H9 (cell line): Measurements from ENCODE around the gene JUNB. TPM values are rescaled to one million over a fixed set of nuclear protein-coding genes. Genes with fewer than 3 reads are reported as not detected.

Experiments
- DNase-seq: peaks from one replicate; pipeline ENCODE4 v3.0.0-alpha.2; 2017
- H2AFZ ChIP-seq: one replicate; pipeline ENCODE4 v1.6.1; 2013; ENCODE audit warnings: mild to moderate bottlenecking, low read length, control low read depth, moderate library complexity
- H2AK5ac ChIP-seq: 2 replicates; pipeline ENCODE4 v1.6.1; 2013; ENCODE audit warnings: low read length, control low read depth, mixed read lengths; ENCODE audit not compliant: insufficient read length
- H2BK120ac ChIP-seq: one replicate; pipeline ENCODE4 v1.6.1; 2013; ENCODE audit warnings: low read depth, mild to moderate bottlenecking, low read length, control low read depth, inconsistent platforms; ENCODE audit not compliant: poor library complexity, severe bottlenecking
- H2BK12ac ChIP-seq: 2 replicates; pipeline ENCODE4 v1.6.1; 2013; ENCODE audit warnings: low read length, control low read depth, mixed read lengths, low read depth; ENCODE audit not compliant: insufficient read length
- H2BK15ac ChIP-seq: 2 replicates; pipeline ENCODE4 v1.6.1; 2013; ENCODE audit warnings: low read depth, low read length, control low read depth
- H2BK20ac ChIP-seq: one replicate; pipeline ENCODE4 v1.6.1; 2013; ENCODE audit warnings: low read depth, mild to moderate bottlenecking, low read length, control low read depth, inconsistent platforms; ENCODE audit not compliant: poor library complexity, severe bottlenecking
- H2BK5ac ChIP-seq: 2 replicates; pipeline ENCODE4 v1.6.1; 2013; ENCODE audit warnings: low read length, control low read depth, mixed read lengths; ENCODE audit not compliant: insufficient read length
- H3K14ac ChIP-seq: 2 replicates; pipeline ENCODE4 v1.6.1; 2013; ENCODE audit warnings: low read length, control low read depth; ENCODE audit not compliant: insufficient read depth
- H3K18ac ChIP-seq: 2 replicates; pipeline ENCODE4 v1.6.1; 2013; ENCODE audit warnings: low read depth, mild to moderate bottlenecking, mixed read lengths, low read length, control low read depth; ENCODE audit not compliant: insufficient read length
- H3K23ac ChIP-seq: 2 replicates; pipeline ENCODE4 v1.6.1; 2013; ENCODE audit warnings: low read length, control low read depth, mixed read lengths, low read depth; ENCODE audit not compliant: insufficient read length
- H3K23me2 ChIP-seq: 2 replicates; pipeline ENCODE4 v1.6.1; 2013; ENCODE audit warnings: low read depth, mild to moderate bottlenecking, mixed read lengths, low read length, control low read depth; ENCODE audit not compliant: insufficient read length, poor library complexity, severe bottlenecking
- H3K27ac ChIP-seq: 2 replicates; pipeline ENCODE4 v1.5.1; 2013; ENCODE audit warnings: low read length, control low read depth, mixed read lengths, low read depth; ENCODE audit not compliant: insufficient read length
- H3K27me3 ChIP-seq: 2 replicates; pipeline ENCODE4 v1.6.1; 2013; ENCODE audit warnings: low read length, control low read depth, inconsistent platforms; ENCODE audit not compliant: insufficient read depth
- H3K4ac ChIP-seq: 2 replicates; pipeline ENCODE4 v1.6.1; 2013; ENCODE audit warnings: low read depth, mild to moderate bottlenecking, control low read depth, inconsistent platforms, low read length, moderate library complexity
- H3K4me1 ChIP-seq: 2 replicates; pipeline ENCODE4 v1.6.1; 2013; ENCODE audit warnings: low read length, control low read depth, inconsistent platforms; ENCODE audit not compliant: insufficient read depth
- H3K4me2 ChIP-seq: 2 replicates; pipeline ENCODE4 v1.6.1; 2013; ENCODE audit warnings: low read length, control low read depth, mixed read lengths; ENCODE audit not compliant: insufficient read length, insufficient read depth
- H3K56ac ChIP-seq: 2 replicates; pipeline ENCODE4 v1.6.1; 2013; ENCODE audit warnings: low read depth, mild to moderate bottlenecking, mixed read lengths, low read length, control low read depth; ENCODE audit not compliant: insufficient read length
- H3K79me1 ChIP-seq: 2 replicates; pipeline ENCODE4 v1.6.1; 2013; ENCODE audit warnings: low read depth, mild to moderate bottlenecking, moderate library complexity, low read length, control low read depth, inconsistent platforms; ENCODE audit not compliant: insufficient read depth, poor library complexity, severe bottlenecking
- H3K79me2 ChIP-seq: 2 replicates; pipeline ENCODE4 v1.6.1; 2013; ENCODE audit warnings: low read length, control low read depth, inconsistent platforms; ENCODE audit not compliant: insufficient read depth
- H3K9ac ChIP-seq: 2 replicates; pipeline ENCODE4 v1.6.1; 2013; ENCODE audit warnings: low read length, control low read depth, mixed read lengths; ENCODE audit not compliant: insufficient read length; ENCODE audit errors: extremely low read depth
- H3K9me3 ChIP-seq: one replicate; pipeline ENCODE4 v1.6.1; 2013; ENCODE audit warnings: low read depth, low read length, inconsistent platforms; ENCODE audit not compliant: control insufficient read depth
- H3T11ph ChIP-seq: one replicate; pipeline ENCODE4 v1.6.1; 2013; ENCODE audit warnings: mild to moderate bottlenecking, low read length, control low read depth, inconsistent platforms
- H4K20me1 ChIP-seq: one replicate; pipeline ENCODE4 v1.6.1; 2013; ENCODE audit not compliant: control insufficient read depth, insufficient read length, insufficient read depth
- H4K5ac ChIP-seq: 2 replicates; pipeline ENCODE4 v1.6.1; 2013; ENCODE audit warnings: low read depth, mild to moderate bottlenecking, mixed read lengths, low read length, control low read depth; ENCODE audit not compliant: insufficient read length
- H4K8ac ChIP-seq: replicated peaks from 2 replicates; pipeline ENCODE4 v1.6.1; 2013; ENCODE audit warnings: low read length, control low read depth, mixed read lengths, low read depth; ENCODE audit not compliant: insufficient read length
- H4K91ac ChIP-seq: 2 replicates; pipeline ENCODE4 v1.6.1; 2013; ENCODE audit warnings: low read depth, mild to moderate bottlenecking, moderate library complexity, mixed read lengths, low read length, control low read depth; ENCODE audit not compliant: insufficient read length
- H3K27ac Mint-ChIP-seq, 3 experiments: 2 replicates in 2 of 3; 3 replicates in 1 of 3; pipeline ENCODE4 v1.8.0; 2020 to 2021; ENCODE audit warnings: mixed read lengths in 3 of 3, mild to moderate bottlenecking in 1 of 3, moderate library complexity in 1 of 3
- H3K27me3 Mint-ChIP-seq: 2 replicates; pipeline ENCODE4 v1.8.0; 2021; ENCODE audit warnings: low read depth, mild to moderate bottlenecking, moderate library complexity, mixed read lengths
- H3K36me3 Mint-ChIP-seq, 3 experiments: 2 replicates in 2 of 3; 3 replicates in 1 of 3; pipeline ENCODE4 v1.8.0; 2020 to 2021; ENCODE audit warnings: low read depth in 3 of 3, mixed read lengths in 3 of 3; ENCODE audit not compliant: insufficient read depth in 1 of 3
- H3K4me1 Mint-ChIP-seq, 2 experiments: 2 replicates each; pipeline ENCODE4 v1.8.0; 2020; ENCODE audit warnings: mixed read lengths in 2 of 2
- H3K4me3 Mint-ChIP-seq, 2 experiments: 2 replicates in 1 of 2; 3 replicates in 1 of 2; pipeline ENCODE4 v1.8.0; 2020 to 2021; ENCODE audit warnings: mild to moderate bottlenecking in 2 of 2, mixed read lengths in 2 of 2, moderate library complexity in 1 of 2
- H3K9me3 Mint-ChIP-seq, 2 experiments: 2 replicates in 1 of 2; 3 replicates in 1 of 2; pipeline ENCODE4 v1.8.0; 2020; ENCODE audit warnings: mild to moderate bottlenecking in 2 of 2, mixed read lengths in 2 of 2, moderate library complexity in 1 of 2
- CTCF ChIP-seq: fragments of 200-600 bp; sonication (generic); conservative IDR thresholded peaks from 3 replicates; pipeline ENCODE4 v1.8.0; 2021; ENCODE audit warnings: antibody characterized with exemption, mild to moderate bottlenecking
- WGBS: extraction: QIAGEN DNeasy Blood & Tissue Kit; methylation state at CpG from one replicate; pipeline ENCODE4 v1.1.7; 2013; ENCODE audit warnings: missing lambda C conversion rate, low lambda C conversion rate, mixed read lengths; ENCODE audit not compliant: insufficient read length; ENCODE audit errors: extremely low coverage; 5-methylcytosine and 5-hydroxymethylcytosine counted together
- total RNA-seq: library from RNA; stranded (reverse); gene quantifications from 2 replicates; pipeline ENCODE4 v1.2.1, GENCODE V29; 2021

The JUNB gene
- total RNA-seq, 1 experiment from 2014 or later: 15.9 TPM

GRCh38 chr19:12751635-12752034, 39.7 kb upstream of the JUNB start, which contains the start of gene BEST2:
Gene BEST2 (plus strand): TSS chr19:12751791. CDS start chr19:12752593, 802 bp downstream.
- Histone ChIP-seq H3K4me2 (peak within 1 kb of the TSS; percentile 29), H4K5ac (no peak within 1 kb of the TSS), H3K27me3 (no peaks in the 10 kb centered on the region), H3K79me2 (no peaks in the 10 kb centered on the region), H2BK15ac (no peak within 1 kb of the TSS), H3K9me3 (no peaks in the 10 kb centered on the region), H3K4me1 (no peaks in the 10 kb centered on the region), H2BK5ac (no peak within 1 kb of the TSS), H3K23ac (no peak within 1 kb of the TSS), H3K14ac (no peak within 1 kb of the TSS), H4K8ac (no peak within 1 kb of the TSS), H3T11ph (no peak within 1 kb of the TSS), H2AK5ac (no peak within 1 kb of the TSS), H3K4ac (no peak within 1 kb of the TSS), H3K23me2 (peaks cover 6% of the 10 kb centered on the region), H2AFZ (no peak within 1 kb of the TSS), H2BK120ac (no peak within 1 kb of the TSS), H2BK20ac (no peak within 1 kb of the TSS), H2BK12ac (no peak within 1 kb of the TSS), H4K91ac (no peak within 1 kb of the TSS), H3K9ac (no peak within 1 kb of the TSS), H3K18ac (no peak within 1 kb of the TSS), H4K20me1 (no peaks in the 10 kb centered on the region), H3K27ac (no peak within 1 kb of the TSS), H3K79me1 (no peaks in the 10 kb centered on the region), H3K56ac (no peak within 1 kb of the TSS)
- WGBS: no CpG with 5 or more reads among the region's 14 CpGs
- Mint-ChIP-seq H3K4me1 (peaks cover 18 to 35% of the 10 kb centered on the region in 2 experiments), H3K4me3 (peak within 1 kb of the TSS; percentile 49 to 79), H3K9me3 (peaks cover 3 to 5% of the 10 kb centered on the region in 2 experiments; a peak in 3 of 5 replicates), H3K36me3 (peaks cover 16 to 17% (median 17%) of the 10 kb centered on the region in 3 experiments), H3K27me3 (peaks cover 66% of the 10 kb centered on the region), H3K27ac (no peak within 1 kb of the TSS)
- no peak for TF ChIP-seq CTCF
- peak; percentile 69 for DNase-seq
